Dermis blood vessel endothelial cell (primary cell): Measurements from ENCODE around the gene CHEK2. TPM values are rescaled to one million over a fixed set of nuclear protein-coding genes. Genes with fewer than 3 reads are reported as not detected.
"Not testable (repeated sequence)": the region's sequence is repeated elsewhere in the genome, so short reads cannot be mapped to it uniquely, and the experiment has no call there.

Experiments
- DNase-seq: peaks from one replicate; pipeline ENCODE4 v3.0.0; 2010
- total RNA-seq: library from RNA; depleted of rRNA; stranded (reverse); fragments of >200 nt; gene quantifications from 2 replicates; pipeline ENCODE4 v1.2.3, GENCODE V29; 2014

CHEK2 gene
- total RNA-seq, 1 donor from 2014 or later: 14.8 TPM

DNA sequence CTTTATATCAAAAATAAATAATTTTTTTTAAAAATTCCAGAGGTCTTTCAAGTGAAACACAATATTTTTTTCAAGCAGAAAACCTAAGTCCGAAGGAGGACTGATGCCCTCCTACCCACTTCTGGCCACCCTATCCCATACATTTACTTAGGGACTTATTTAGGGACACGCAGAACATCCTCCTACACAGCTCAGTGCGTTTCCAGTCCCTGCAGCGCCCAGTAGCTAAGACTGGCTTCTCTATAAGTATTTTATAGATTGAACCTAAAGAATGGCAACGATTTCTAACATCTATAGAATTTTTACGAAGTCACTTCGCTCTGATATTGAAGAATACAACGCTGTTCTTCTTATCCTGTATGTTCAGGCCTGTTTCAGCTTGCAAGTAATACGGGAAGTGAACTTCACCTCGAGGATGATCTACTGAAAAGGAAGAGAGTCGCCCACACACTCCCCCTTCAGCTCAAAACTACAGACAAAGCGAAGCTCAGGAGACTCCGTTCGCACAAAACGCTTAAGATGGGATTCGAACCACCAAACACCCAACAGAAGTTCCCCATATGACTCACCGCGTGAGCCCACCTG, 328 bp downstream of the CHEK2 start:
- DNase-seq: no peak

DNA sequence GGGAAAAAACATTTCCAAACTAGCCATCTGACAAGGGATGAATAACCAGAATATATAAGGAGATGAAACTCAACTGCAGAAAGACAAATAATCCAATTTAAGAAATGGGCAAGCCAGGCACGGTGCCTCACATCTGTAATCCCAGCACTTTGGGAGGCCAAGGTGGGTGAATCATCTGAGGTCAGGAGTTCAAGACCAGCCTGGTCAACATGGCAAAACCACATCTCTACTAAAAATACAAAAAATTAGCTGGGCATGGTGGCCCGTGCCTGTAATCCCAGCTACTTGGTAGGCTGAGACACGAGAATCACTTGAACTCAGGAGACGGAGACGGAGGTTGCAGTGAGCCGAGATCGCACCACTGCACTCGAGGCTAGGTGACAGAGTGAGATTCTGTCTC, 2.7 kb downstream of the CHEK2 start:
- not testable (repeated sequence) for DNase-seq

DNA sequence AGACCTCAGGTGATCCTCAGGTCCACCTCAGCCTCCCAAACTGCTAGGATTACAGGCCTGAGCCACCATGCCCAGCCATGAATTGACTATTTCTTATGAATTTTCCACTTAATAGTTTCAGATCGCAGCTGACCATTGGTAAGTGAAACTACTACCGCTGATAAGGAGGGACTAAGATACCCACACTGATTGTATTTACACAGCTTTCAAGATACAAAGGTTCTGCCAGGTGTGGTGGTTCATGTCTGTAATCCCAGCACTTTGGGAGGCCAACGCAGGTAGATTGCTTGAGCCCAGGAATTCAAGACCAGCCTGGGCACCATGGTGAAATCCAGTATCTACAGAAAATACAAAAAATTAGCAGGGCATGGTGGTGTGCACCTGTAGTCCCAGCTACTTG, 3.9 kb downstream of the CHEK2 start:
- no peak for DNase-seq

DNA sequence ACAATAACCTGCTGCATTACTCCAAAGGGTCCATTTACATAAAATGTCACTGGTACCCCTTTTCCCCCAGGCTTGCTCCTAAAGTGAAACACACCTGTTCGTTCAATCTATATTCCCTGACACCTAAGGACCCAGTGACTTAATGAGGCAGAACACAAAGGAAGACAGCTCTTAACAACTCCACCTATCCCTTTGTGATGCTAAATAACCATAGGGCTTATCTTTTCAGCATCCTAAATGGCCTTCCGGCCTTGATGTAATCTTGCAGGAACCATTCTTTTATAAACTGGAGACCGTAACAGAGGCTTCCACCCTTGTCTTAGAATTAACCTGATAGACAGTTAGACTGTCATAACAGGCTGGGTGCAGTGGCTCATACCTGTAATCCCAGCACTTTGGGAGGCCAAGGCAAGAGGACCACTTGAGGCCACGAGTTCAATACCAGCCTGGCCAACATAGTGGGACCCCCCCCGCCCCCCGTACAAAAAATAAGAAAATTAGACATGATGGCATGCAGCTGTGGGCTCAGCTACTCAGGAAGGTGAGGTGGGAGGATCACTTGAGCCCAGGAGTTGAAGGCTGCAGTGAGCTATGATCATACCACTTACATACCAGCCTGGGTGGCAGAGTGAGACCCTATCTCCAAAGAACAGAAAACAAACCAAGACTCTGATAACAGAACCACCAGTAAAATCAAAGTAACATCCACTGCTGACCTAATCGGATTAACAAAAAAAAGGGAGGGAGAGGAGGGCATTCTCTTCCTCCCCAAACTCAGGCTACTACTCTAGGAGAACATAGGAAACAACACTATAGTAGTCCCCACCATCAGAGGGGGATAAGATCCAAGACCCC, 5.1 kb downstream of the CHEK2 start:
- no peak for DNase-seq

DNA sequence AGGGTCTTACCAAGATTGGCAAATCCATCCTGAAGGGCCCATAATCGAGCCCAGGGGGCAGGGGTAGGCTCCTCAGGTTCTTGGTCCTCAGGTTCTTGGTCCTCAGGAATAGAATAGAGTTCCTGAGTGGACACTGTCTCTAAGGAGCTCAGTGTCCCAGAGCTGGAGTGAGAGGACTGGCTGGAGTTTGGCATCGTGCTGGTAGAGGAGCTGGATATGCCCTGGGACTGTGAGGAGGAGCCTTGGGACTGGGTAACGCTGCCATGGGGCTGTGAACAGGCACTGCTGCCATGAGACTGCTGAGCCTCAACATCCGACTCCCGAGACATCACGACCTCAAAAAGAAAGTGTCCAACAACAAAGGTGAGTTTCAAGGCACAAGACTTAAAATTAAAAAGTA, 7.2 kb downstream of the CHEK2 start:
- no peak for DNase-seq

DNA sequence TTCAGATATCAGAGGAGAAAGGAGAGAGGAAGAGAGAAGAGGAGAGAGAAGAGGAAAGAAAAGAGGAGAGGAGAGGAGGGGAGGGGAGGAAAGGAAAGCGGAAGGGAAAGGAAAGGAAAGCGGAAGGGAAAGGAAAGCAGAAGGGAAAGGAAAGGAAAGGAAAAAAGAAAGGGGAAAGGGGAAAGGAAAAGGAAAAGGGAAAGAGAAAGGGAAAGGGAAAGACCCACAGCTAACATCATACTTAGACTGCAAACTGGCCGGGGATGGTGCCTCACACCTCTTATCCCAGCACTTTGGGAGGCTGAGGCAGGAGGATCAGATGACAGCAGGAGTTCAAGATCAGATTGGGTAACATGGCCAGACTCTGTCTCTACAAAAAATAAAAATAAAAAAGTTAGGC, 11.4 kb downstream of the CHEK2 start:
- DNase-seq: no peak

DNA sequence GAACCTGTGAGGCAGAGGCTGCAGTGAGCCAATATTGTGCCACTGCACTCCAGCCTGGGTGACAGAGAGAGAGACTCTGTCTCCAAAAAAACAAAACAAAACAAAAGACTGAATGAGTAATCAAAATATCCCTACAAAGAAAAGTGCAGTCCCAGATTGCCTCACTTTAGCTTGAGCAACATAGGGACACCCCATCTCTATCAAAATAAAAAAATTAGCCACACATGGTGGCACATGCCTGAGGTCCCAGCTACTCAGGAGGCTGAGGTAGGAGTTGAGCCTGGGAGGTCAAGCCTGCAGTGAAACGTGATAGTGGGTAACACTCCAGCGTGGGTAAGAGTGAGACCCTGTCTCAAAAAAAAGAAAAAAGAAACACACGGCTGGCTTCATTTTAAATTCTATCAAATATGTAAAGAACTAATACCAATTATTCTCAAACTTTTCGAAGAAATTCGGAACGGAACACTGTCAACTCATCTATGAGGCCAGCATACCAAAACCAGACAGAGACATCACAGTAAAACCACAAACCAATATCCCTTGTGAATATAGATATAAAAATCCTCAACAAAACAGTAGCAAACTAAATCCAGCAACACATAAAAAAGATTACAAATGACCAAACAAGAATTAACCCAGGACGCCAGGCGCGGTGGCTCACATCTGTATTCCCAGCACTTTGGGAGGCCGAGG, 12.9 kb downstream of the CHEK2 start:
- no peak for DNase-seq

DNA sequence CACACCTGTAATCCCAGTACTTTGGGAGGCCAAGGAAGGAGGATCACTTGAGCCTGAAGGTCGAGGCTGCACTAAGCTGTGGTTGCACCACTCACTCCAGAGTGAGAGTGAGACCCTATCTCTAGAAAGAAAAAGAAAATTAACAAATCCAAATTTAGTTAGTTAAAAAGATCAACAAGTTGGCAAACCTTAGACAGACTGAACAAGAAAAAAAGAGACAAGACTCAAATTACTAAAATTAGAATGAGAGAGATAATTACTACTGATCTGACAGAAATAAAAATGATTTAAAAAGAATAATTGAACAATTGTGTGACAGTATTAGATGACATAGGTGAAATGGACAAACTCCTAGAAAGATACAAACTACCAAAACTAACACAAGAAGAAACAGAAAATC, 13.6 kb downstream of the CHEK2 start:
- DNase-seq: no peak

DNA sequence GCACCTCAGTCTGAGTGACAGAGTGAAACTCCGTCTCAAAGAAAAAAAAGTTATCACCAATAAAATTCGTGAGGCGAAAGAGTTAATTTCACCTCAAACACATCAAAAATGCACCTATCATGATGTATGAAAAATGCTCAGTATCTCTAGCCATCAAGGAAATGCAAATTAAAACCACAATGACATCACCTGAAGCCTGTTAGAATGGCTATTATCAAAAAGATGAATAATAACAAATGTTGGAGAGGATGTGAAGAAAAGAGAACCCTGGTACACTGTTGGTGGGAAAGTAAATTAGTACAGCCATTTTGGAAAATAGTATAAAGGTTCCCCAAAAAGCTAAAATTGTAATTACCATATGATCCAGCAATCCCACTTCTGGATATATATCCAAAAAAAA, 23.6 kb downstream of the CHEK2 start:
- no peak for DNase-seq

DNA sequence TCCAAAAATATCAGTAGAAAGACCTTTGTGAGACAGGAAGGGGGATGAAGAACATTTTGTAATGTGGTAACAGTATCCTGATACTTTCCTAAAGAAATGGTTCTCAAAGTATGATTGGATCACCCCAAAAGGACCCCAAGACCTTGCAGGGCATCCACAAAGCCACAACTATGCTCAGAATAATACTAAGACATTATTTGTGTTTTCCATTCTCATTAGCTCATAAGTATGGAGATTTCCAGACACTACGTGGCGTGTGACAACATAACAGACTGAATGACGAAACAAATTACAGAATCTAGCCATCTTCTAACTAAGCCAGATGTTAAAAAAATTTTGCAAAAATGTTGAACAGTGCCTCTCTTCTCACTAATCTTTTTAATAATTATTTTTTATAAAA, 24.9 kb downstream of the CHEK2 start:
- no peak for DNase-seq

DNA sequence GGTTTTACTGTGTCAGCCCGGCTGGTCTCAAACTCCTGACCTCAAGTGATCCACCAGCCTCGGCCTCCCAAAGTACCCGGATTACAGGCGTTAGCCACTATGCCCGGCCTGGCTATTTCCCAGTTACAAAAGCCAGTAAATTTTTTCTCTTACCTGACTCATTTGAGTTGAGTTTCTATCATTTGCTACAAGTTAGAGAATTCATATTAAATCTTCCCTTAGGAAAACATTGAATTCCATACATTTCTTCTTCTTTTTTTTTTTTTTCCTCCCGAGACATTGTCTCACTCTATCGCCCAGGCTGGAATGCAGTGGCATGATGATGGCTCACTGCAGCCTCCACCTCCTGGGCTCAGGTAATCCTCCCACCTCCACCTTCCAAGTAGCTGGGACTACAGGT, 26.0 kb downstream of the CHEK2 start:
- no peak for DNase-seq

DNA sequence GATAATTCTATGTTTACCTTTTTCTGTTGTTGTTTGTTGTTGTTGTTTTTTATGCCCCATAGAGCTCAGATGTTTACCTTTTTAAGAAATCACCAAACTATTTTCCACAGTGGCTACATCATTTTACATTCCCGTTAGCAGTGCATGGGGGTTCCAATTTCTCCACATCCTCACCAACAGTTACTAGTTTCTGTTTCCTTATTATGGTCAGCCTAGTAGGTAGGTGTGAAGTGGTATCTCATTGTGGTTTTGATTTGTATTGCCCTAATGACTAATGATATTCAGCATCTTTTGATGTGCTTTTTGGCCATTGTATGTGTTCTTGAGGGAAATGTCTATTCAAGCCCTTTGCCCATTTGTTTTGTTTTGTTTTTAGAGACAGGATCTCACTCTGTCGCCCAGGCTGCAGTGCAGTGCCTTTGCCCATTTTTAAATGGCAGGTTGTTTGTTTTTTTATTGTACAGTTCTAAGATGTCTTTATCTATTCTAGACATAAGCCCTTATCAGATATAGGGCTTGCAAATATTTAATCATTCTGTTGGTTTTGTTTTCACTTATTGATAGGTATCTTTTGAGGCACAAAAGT, 27.5 kb downstream of the CHEK2 start:
- peak; percentile 38 for DNase-seq

DNA sequence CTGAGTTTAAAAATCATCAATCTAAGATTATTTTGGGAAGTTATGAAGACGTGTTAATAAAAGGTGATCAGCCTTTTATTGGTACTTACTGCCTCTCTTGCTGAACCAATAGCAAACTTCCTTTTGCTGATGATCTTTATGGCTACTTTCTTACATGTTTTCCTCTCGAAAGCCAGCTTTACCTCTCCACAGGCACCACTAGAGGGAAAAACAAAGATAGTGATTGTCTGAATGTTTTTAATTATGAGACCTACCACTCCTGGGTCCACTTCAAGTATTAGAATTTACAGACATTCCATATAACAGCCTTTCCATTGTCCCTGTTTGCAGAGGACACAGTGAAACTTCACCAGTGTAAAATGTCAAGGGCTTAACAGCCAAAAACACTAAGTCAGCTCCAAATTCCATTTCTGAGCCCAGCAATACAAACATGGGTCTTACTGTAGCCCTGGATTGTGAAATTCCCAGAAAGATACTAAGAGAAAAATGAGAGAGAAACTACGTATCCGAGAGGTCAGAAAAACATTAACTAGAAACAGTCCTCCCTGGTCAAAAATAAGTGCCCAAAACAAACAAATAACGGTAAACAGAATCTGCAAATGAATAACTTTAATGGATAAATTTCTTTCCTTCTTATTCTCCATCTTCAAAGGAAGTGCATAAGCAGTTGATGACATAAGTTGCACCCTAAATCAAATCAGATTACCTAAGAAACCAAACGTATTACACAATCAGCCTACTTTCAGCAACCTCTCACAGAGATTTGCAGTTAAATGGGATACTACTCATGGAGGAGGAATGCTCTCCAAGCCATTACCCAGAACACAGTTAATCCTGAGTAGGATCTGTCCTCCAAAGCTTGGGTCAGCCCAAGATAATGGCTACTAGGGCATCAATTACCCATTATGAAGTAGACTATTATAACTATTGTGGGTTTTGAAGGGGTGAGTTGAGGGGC, 29.5 kb downstream of the CHEK2 start:
- DNase-seq: peak; percentile 42

DNA sequence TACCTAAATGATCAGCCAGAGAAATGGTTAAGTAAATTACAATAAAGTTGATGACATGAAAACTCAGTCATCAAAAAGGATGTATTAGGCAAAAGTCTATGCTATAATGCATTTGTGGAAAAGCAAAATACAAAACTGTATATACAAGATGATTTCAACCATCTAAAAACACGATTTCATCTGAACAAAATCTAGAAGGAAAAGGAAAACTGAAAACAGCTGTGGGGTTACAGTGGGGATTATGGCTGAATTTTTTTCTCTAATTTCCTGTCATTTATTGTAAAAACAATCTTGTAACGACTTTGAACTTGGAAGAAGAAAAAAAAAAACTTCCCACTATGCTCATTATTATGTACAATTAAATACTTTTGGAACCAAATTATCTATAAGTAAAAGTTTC, 30.3 kb downstream of the CHEK2 start:
- peak; percentile 31 for DNase-seq

DNA sequence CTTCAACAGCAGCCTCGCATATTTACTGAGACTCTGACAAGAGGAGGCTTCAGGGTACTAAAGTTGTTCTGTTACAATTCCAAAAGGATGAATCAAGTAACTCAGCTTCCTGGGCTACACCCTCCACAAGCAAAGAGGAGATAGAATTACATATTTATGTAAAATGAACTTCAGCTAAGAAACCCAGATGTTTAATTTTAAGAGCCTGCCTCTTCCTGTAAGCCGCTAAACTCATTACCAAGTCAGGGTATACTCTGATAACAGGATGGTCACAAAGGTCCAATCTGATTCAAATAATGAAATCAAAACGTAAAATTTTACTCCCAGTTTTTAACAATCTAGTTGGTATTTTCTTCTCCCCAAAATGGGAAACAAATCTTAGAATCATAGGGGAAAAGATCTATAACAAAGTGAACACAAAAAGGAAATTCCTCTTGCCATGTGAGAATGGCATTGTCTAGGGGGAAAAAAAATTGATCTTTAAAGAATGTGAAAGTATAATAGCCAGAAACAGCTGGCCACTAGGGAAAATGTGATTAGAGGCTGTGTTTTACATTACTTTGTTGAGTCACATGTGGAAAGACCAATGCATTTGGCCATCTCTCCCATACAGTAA, 30.9 kb downstream of the CHEK2 start:
- peak; percentile 89 for DNase-seq

DNA sequence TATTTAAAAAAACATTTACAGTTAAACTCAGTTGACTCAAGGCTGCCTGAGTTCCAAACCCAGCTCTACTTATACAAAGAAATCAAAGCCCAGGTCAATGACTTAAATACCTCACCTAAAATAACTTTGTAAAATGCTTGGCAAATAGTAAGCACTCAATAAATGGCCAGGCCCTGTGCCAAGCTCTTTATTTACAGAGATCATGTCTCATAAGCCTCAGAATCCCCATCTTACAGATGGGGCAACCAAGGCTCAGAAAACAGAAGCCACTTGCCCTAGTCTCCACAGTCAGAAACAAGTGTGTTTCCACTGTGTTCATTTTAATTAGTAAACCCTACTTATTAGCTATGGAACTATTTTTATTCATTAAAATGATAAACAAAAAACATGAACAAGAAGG, 31.5 kb downstream of the CHEK2 start:
- DNase-seq: peak; percentile 45

DNA sequence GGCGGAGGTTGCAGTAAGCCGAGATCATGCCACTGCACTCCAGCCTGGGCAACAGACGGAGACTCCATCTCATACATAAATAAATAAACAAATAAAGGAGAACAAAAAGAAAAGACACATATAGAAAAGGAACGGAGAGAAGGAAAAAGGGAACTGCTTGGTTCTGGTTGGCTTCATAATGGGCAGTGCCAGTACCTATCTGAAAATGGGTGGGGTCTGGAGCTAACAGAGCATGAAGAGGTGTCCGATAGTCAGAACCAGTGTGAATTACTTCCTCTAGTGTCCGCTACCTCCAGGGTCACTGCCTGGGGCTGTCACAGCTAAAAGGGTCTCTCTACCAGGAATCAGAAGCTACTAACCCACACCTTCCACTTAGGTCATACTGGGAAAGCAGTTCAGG, 34.8 kb downstream of the CHEK2 start:
- DNase-seq: no peak

DNA sequence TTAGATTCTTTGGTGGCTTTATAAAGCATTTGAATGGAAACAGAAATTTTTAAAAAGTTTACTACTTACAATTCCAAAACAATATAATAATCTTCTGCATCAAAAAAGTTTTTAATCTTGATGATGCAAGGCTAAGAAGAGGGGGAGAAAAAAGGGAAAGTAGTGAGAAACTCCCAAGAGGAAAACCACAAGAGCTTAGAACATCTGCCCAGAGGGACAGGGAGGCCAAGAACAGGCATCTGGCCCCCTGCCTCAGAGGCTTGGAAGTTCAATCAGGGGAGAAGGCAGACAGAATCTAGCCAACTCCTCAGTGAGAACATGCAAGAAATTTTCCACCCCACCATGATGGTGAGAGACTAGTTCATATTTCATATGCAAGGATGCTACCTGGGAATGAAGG, 38.2 kb downstream of the CHEK2 start:
- no peak for DNase-seq

DNA sequence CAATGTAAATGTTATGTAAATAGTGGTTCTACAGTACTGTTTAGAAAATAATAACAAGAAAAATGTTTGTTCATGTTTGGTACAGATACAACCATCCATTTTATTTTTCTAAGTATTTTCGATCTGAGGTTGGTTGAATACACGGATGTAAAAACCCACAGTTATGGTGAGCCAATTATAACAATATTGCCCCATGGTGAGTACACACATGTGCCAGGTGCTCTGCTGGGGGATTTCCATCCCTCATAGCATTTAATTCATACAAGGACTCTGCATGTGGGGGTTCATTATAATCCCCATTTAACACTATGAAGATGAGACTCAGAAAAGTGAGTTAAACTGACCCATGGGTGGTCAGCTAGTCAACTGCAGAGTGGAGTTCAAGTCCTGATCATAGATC, 38.7 kb downstream of the CHEK2 start:
- no peak for DNase-seq

DNA sequence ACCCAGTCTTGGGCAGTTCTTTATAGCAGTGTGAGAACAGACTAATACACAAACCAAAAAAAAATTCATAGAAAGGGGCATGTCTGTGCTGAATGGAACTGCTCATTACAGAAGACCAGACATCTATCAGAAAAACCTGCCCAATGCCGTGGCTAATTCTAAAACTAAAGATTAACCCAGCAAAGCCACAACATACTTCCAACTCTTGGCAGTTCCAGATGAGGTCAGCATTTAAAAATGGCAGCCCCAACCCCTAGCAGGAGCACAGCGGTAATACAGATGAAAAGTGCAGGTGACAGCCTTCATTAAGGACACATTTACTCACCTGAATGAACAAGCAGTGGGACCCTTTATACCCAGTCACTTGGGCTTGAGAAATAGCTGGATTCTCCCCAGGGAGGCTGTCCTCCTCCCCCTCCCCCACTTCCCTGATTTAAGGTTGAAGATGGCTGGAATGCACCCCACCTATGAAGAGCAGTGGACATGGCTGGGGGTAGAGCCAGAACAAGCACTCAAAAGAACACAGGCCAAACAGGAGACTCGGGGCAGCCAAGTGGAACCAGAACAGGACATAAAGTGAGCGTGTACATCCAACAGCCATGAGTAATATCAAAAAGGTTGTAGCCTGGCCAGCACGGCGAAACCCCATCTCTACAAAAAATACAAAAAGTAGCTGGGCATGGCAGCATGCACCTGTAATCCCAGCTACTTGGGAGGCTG, 48.4 kb downstream of the CHEK2 start:
- not testable (repeated sequence) for DNase-seq

DNA sequence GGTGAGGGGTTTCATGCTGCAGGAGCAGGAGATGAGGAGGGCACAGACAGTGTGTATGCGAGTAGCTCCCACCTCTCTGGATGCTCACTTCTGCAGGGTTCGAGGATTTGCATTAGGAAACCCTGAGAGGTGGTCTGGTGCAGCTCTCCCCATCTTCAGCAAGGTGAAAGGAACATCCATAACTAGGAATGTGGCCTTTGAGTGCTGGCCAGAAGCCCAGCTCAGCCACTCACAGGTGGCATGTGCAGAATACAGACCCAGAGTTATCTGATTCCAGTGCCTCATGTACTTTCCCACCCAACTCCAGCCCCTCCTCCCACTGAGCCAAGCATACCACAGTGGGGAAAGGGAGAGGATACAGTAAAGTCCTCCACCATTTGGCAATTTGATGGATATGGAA, 51.8 kb downstream of the CHEK2 start:
- DNase-seq: not testable (repeated sequence)
